IMR-90 (cell line): ENCODE measurements around the gene TENM4.

Experiments
- BHLHE40 ChIP-seq: fragments of 150-350 bp; IDR thresholded peaks from 2 replicates; pipeline ENCODE4 v1.6.1; 2016; ENCODE audit warnings: mild to moderate bottlenecking, low read depth, low read length
- CEBPB ChIP-seq: IDR thresholded peaks from 2 replicates; pipeline ENCODE4 v1.6.1; 2012; ENCODE audit warnings: low read depth, low read length, improper control_type of control experiment
- CHD1 ChIP-seq: IDR thresholded peaks from 2 replicates; pipeline ENCODE4 v1.6.1; 2012; ENCODE audit warnings: low read depth, low read length, improper control_type of control experiment
- CTCF ChIP-seq: conservative IDR thresholded peaks from 2 replicates; pipeline ENCODE4 v1.5.1; 2012; ENCODE audit warnings: mild to moderate bottlenecking, low read depth, low read length, improper control_type of control experiment
- FOS ChIP-seq: fragments of 150-350 bp; IDR thresholded peaks from 2 replicates; pipeline ENCODE4 v1.6.1; 2016; ENCODE audit warnings: low read depth, low read length
- MAZ ChIP-seq: IDR thresholded peaks from 2 replicates; pipeline ENCODE4 v1.6.1; 2012; ENCODE audit warnings: low read depth, mild to moderate bottlenecking, low read length, improper control_type of control experiment, moderate library complexity, borderline replicate concordance
- NFE2L2 ChIP-seq: fragments of 150-350 bp; IDR thresholded peaks from 2 replicates; pipeline ENCODE4 v1.6.1; 2016; ENCODE audit warnings: low read depth, mild to moderate bottlenecking, low read length
- POLR2A ChIP-seq: IDR thresholded peaks from 2 replicates; pipeline ENCODE4 v1.6.1; 2012; ENCODE audit warnings: mild to moderate bottlenecking, low read depth, low read length
- RAD21 ChIP-seq: IDR thresholded peaks from 2 replicates; pipeline ENCODE4 v1.6.1; 2012; ENCODE audit warnings: low read length, improper control_type of control experiment
- RCOR1 ChIP-seq: IDR thresholded peaks from 2 replicates; pipeline ENCODE4 v1.6.1; 2012; ENCODE audit warnings: mild to moderate bottlenecking, low read length, improper control_type of control experiment; ENCODE audit not compliant: insufficient replicate concordance
- SMC3 ChIP-seq: fragments of 150-350 bp; IDR thresholded peaks from 2 replicates; pipeline ENCODE4 v1.6.1; 2016; ENCODE audit warnings: low read depth, mild to moderate bottlenecking, antibody characterized with exemption, low read length, moderate library complexity
- USF2 ChIP-seq: fragments of 150-350 bp; IDR thresholded peaks from 2 replicates; pipeline ENCODE4 v1.6.1; 2017; ENCODE audit warnings: mild to moderate bottlenecking, antibody characterized with exemption, low read length, low read depth

DNA sequence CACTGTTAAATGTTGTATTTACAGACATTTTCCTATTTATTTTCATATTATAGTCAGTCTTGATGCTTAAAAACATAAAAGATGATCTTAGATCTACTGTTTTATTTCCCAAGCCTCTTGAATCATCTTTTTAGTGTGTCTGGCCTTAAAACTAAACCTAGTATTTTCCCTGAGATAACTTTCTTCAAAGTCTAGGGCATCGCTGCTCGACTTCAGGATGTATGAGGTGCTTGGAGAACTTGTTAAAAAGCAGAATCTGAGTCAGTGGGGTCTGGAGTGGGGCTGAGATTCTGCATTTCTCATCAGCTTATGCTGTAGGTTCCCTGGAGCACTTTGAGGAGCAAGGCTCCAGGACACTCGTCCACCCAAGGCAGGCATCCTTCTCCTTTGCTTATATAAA, 404.9 kb downstream of the TENM4 start:
- TF ChIP-seq CHD1 (no peak), CTCF (no peak), SMC3 (no peak), MAZ (no peak), POLR2A (no peak), NFE2L2 (no peak), BHLHE40 (no peak), CEBPB (no peak), FOS (no peak), RCOR1 (no peak), RAD21 (no peak), USF2 (no peak)
